Glomerular endothelial cell (primary cell): ENCODE data around the gene JADE3. TPM values are rescaled to one million over a fixed set of nuclear protein-coding genes. Genes with fewer than 3 reads are reported as not detected.

Experiments used
- DNase-seq: peaks from one replicate; pipeline ENCODE4 v3.0.0-alpha.2; 2011; ENCODE audit warnings: low read depth, low spot score; ENCODE audit errors: extremely low read depth
- total RNA-seq: library from RNA; depleted of rRNA; stranded (reverse); fragments of >200 nt; gene quantifications from 2 replicates; pipeline ENCODE4 v1.2.3, GENCODE V29; 2015

JADE3 gene
- total RNA-seq, 1 donor from 2014 or later, result 9.9 TPM

DNA sequence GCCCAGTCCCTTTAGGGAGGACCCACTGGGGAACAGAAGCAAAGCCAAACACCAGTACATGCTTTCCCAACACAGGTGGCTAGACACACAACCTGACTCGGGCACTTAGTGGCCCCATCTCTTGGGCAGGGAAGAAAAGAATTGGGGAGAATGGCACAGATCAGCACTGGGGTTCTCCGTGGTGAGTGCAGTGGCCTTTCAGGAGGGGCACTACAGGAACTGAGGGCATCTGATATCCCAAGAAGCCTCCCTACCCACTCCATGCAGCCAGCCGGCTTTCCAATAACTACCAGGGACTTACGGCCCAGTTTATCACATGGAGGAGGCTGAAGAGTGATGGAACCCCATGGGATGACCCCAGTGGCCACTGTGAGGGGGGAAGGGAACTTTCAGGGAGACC, 189.0 kb downstream of the JADE3 start:
- no peak for DNase-seq

Other genes starting within 250 kb of the JADE3 start
- 7.1 and 7.5 TPM in 2 replicates for gene SLC9A7, start 153.3 kb upstream of the JADE3 start, total RNA-seq
- 18.6 and 29.1 TPM in 2 replicates for gene RP2, start 75.4 kb upstream of the JADE3 start, total RNA-seq
- gene RGN, start 166.0 kb downstream of the JADE3 start, total RNA-seq, result 0.15 and 0.35 TPM in 2 replicates
- 60.7 and 78.8 TPM in 2 replicates for gene NDUFB11, start 232.3 kb downstream of the JADE3 start, total RNA-seq
- gene RBM10, start 232.8 kb downstream of the JADE3 start, total RNA-seq, result 43.1 and 44.2 TPM in 2 replicates